Measurements from ENCODE around the gene RAB7B.

Gene RAB7B

GRCh38 chr1:205976036-205976435 lies 27.2 kb downstream of the RAB7B start:
- in situ Hi-C loops (cut with HindIII; ENCODE audit: low sequenced_read_pairs), result loop anchor here (5.0 kb wide), 3 partner anchors 54 to 189 kb away; no protein-coding TSS in a partner anchor

GRCh38 chr1:205975387-205975998 lies 27.7 kb downstream of the RAB7B start:
- in situ Hi-C loops (cut with HindIII; ENCODE audit: low sequenced_read_pairs), result loop anchor here (5.0 kb wide), 3 partner anchors 53 to 188 kb away; no protein-coding TSS in a partner anchor

- in situ Hi-C loops (cut with HindIII; ENCODE audit: low sequenced_read_pairs), result loop anchor here (5.0 kb wide), 3 partner anchors 52 to 187 kb away; no protein-coding TSS in a partner anchor
These were observed 28.5 kb downstream of the RAB7B start for GRCh38 chr1:205974712-205975111.

- in situ Hi-C loops (cut with HindIII; ENCODE audit: low sequenced_read_pairs), result no loop called here
These were observed 29.6 kb downstream of the RAB7B start for GRCh38 chr1:205973377-205974232.

- in situ Hi-C loops (cut with HindIII; ENCODE audit: low sequenced_read_pairs), result no loop called here
These were observed 30.6 kb downstream of the RAB7B start for GRCh38 chr1:205972491-205973168.

GRCh38 chr1:205972081-205972480 lies 31.1 kb downstream of the RAB7B start:
- in situ Hi-C loops (cut with HindIII; ENCODE audit: low sequenced_read_pairs), result no loop called here

- in situ Hi-C loops (cut with HindIII; ENCODE audit: low sequenced_read_pairs), result no loop called here
These were observed 32.1 kb downstream of the RAB7B start for GRCh38 chr1:205971082-205971481.

- in situ Hi-C loops (cut with HindIII; ENCODE audit: low sequenced_read_pairs), result no loop called here
These were observed 32.7 kb downstream of the RAB7B start for GRCh38 chr1:205970486-205970885.

- in situ Hi-C loops (cut with HindIII; ENCODE audit: low sequenced_read_pairs), result no loop called here
These were observed 34.0 kb downstream of the RAB7B start for GRCh38 chr1:205969229-205969628.

GRCh38 chr1:205967554-205968335 lies 35.5 kb downstream of the RAB7B start:
- in situ Hi-C loops (cut with HindIII; ENCODE audit: low sequenced_read_pairs), result no loop called here

- in situ Hi-C loops (cut with HindIII; ENCODE audit: low sequenced_read_pairs), result no loop called here
These were observed 37.9 kb downstream of the RAB7B start for GRCh38 chr1:205965036-205965884.

- in situ Hi-C loops (cut with HindIII; ENCODE audit: low sequenced_read_pairs), result no loop called here
These were observed 39.6 kb downstream of the RAB7B start for GRCh38 chr1:205963352-205964155.

- in situ Hi-C loops (cut with HindIII; ENCODE audit: low sequenced_read_pairs), result no loop called here
These were observed 40.4 kb downstream of the RAB7B start for GRCh38 chr1:205962821-205963221.

- in situ Hi-C loops (cut with HindIII; ENCODE audit: low sequenced_read_pairs), result no loop called here
These were observed 41.0 kb downstream of the RAB7B start for GRCh38 chr1:205961991-205962820.

- in situ Hi-C loops (cut with HindIII; ENCODE audit: low sequenced_read_pairs), result no loop called here
These were observed 41.8 kb downstream of the RAB7B start for GRCh38 chr1:205961405-205961804.

GRCh38 chr1:205959789-205960188 lies 43.4 kb downstream of the RAB7B start:
- in situ Hi-C loops (cut with HindIII; ENCODE audit: low sequenced_read_pairs), result no loop called here

- in situ Hi-C loops (cut with HindIII; ENCODE audit: low sequenced_read_pairs), result no loop called here
These were observed 47.7 kb downstream of the RAB7B start for GRCh38 chr1:205955499-205955898.

- in situ Hi-C loops (cut with HindIII; ENCODE audit: low sequenced_read_pairs), result no loop called here
These were observed 48.3 kb downstream of the RAB7B start for GRCh38 chr1:205954819-205955404.

Measured in endothelial cell of hepatic sinusoid (primary cell).